ENCODE results near the gene SSBP3. TPM values are rescaled to one million over a fixed set of nuclear protein-coding genes. Genes with fewer than 3 reads are reported as not detected.

SSBP3 gene
- total and polyA plus RNA-seq, 9 of the 15 experiments (the other 6 are each of a cell fraction or from before 2014, with no cell fraction given), result 8.7 to 108 (median 33.8) TPM

- TF ChIP-seq ZBTB40 (IDR thresholded peaks at IDR 0.05), result no peak
- no peak for TF ChIP-seq ZBTB40 (CRISPR knock-in tag; IDR thresholded peaks at IDR 0.05)
- TF ChIP-seq CREB3L1 (IDR thresholded peaks at IDR 0.05; ENCODE audit: borderline replicate concordance, low read depth), result no peak
- no peak for TF ChIP-seq CAMTA2 (CRISPR knock-in tag; conservative IDR thresholded peaks at IDR 0.05)
Observed at GRCh38 chr1:54297596-54298283, 108.5 kb downstream of the SSBP3 start (continued).
